Heart right ventricle (tissue), 16 donors: ENCODE data around the gene AUTS2. TPM values are rescaled to one million over a fixed set of nuclear protein-coding genes. Genes with fewer than 3 reads are reported as not detected.
"Not testable (repeated sequence)": the region's sequence is repeated elsewhere in the genome, so short reads cannot be mapped to it uniquely, and the experiment has no call there.

Experiments used
- ATAC-seq, 8 donors: fragments of 200-7000 bp; cut with Tn5 transposase; one replicate each; pipeline ENCODE4 v1.9.1; 2020; ENCODE audit warnings: mild to moderate bottlenecking in 8 of 8, moderate library complexity in 8 of 8, moderate number of reproducible peaks in 1 of 8
- DNase-seq, 2 donors: peaks; one replicate each; pipeline ENCODE4 v3.0.0-alpha.2; 2020
- H3K27ac ChIP-seq, 10 donors: fragments of 200-600 bp; sonication (generic) in 2 of 10; one replicate each; pipeline versions ENCODE4 v1.5.0 to v1.8.0; 2020 to 2022; ENCODE audit warnings: mild to moderate bottlenecking in 3 of 10
- H3K27me3 ChIP-seq, 7 donors: fragments of 200-600 bp; one replicate each; pipeline ENCODE4 v1.8.0; 2021 to 2022; ENCODE audit warnings: mild to moderate bottlenecking in 2 of 7
- H3K36me3 ChIP-seq, 9 donors: fragments of 200-600 bp; sonication (generic) in 1 of 9; one replicate each; pipeline versions ENCODE4 v1.5.0 to v1.8.0; 2020 to 2022; ENCODE audit warnings: mild to moderate bottlenecking in 2 of 9
- H3K4me1 ChIP-seq, 9 donors: fragments of 200-600 bp; sonication (generic) in 1 of 9; one replicate each; pipeline versions ENCODE4 v1.5.0 to v1.8.0; 2020 to 2022; ENCODE audit warnings: mild to moderate bottlenecking in 4 of 9
- H3K4me3 ChIP-seq, 10 donors: fragments of 200-600 bp; sonication (generic) in 2 of 10; one replicate each; pipeline versions ENCODE4 v1.5.0 to v1.8.0; 2020 to 2022; ENCODE audit warnings: mild to moderate bottlenecking in 7 of 10, moderate library complexity in 2 of 10
- H3K9me3 ChIP-seq, 11 donors: fragments of 200-600 bp in 10 of 11; sonication (generic) in 2 of 11; one replicate each; pipeline versions ENCODE4 v1.5.0 to v1.8.0; 2013 to 2022; ENCODE audit warnings: mild to moderate bottlenecking in 2 of 11, control low read depth in 1 of 11, moderate library complexity in 1 of 11
- WGBS, 2 donors: extraction: QIAGEN DNeasy Blood & Tissue Kit; methylation state at CpG; one replicate each; pipeline ENCODE4 v1.1.7; 2013; ENCODE audit warnings: inconsistent platforms in 1 of 2; 5-methylcytosine and 5-hydroxymethylcytosine counted together
- intact Hi-C, 10 donors: fragments of 100-400 bp; cut with DNase I; formaldehyde crosslinking; loops; one replicate each; pipeline versions ENCODE4 v1.11.1 to v1.14.2; 2022
- polyA plus RNA-seq, 2 donors: library from polyadenylated mRNA; stranded (reverse); fragments of 200-250 nt; gene quantifications; one replicate each; pipeline ENCODE4 v1.2.3, GENCODE V29; 2013
- total RNA-seq, 10 donors: library from RNA; stranded (reverse); fragmentation: NEBNext Ultra II Directional in 3 of 10; extraction: Animal tissue kit (Norgen Biotek cat#: 25700) in 3 of 10; gene quantifications; one replicate each; pipeline versions ENCODE4 v1.2.1 to v1.2.4, GENCODE V29; 2021 to 2023
- TF ChIP-seq, protein P1 (sequence below), 9 donors: fragments of 200-600 bp; sonication (generic) in 2 of 9; IDR thresholded peaks; one replicate each; pipeline versions ENCODE4 v1.5.0 to v1.8.0; 2021 to 2022; ENCODE audit warnings: antibody characterized with exemption in 9 of 9, mild to moderate bottlenecking in 5 of 9, moderate library complexity in 1 of 9
- donor health status: Arrhythmogenic right ventricular cardiomyopathy.
- donor health status: ischemic (EF 13 %, LVEDD 7.1; RV severe dilation, severe dysfunction).
- donor health status: healthy with polysubstance abuse.
- donor health status: DM: no; HTN: yes; CAD: no.
- donor health status: DM: no; HTN: no; CAD: no.
- donor health status: ischemic (EF 25% LVEDD 6.9; RV normal size, moderate dysfunction).
- donor health status: ischemic (EF 25% LVEDD 5.7; RV mildly dilated, moderate dysfunction).
- donor health status: healthy.
- donor health status: DM: yes; HTN: yes; CAD: no.
- donor health status: Ischemic cardiomyopathy.
- donor health status: ischemic (EF 35%, LVEDD 5.7; RV mildly dilated, moderate dysfunction).
- donor health status: nonischemic (EF 11% LVEDD 7.7; RV severe dilation, severe dysfunction).
- donor health status: DM: yes; HTN: yes; CAD: no.
- donor health status: PGD.
- donor health status: ischemic (EF 29% LVEDD 5.4; RV normal size, mild dysfunction).
- donor health status: nonischemic (EF 23%, LVEDD 6.1; RV moderate dilation, normal function).

The AUTS2 gene
- total and polyA plus RNA-seq, 12 donors: 1.6 to 11.2 (median 7.3) TPM

DNA sequence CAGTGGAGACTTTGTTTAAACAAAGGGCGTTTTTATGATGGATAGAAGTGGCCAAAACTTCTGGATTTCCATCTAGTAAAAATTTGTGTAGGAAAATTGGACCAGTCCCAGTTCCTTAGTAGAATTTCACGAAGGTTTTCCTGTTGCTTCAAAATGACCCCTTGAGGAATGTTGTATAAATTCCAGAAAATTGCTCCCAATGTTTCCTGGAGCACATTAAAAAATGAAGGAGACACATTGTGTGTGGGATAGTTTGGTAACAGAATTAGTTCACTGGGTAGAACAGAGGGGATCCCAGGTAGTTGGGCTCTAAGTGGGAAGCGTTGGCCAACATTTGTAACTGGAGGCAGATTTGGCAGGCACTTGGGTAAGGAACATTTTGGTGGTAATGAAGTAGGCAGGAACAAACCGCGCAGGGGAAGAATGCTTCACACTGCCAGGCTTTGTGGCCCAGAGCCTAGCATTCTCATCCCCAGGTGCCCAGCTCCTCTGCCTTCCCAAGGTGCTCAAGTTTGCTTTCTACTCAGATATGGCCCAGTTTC, 758.6 kb downstream of the AUTS2 start:
- WGBS, 2 donors: 82% methylated on average over 5 of the region's 5 CpGs
- no peaks in the 10 kb centered on the region for H3K27me3 ChIP-seq
- ATAC-seq (no peak), DNase-seq (no peak)
- H3K36me3 ChIP-seq: no peaks in the 10 kb centered on the region
- no peak overlapping the region for H3K27ac ChIP-seq
- H3K4me3 ChIP-seq: no peak overlapping the region
- H3K4me1 ChIP-seq: peaks cover 0 to 9% (median 0%) of the 10 kb centered on the region in 9 donors
- intact Hi-C loops: loop anchor here in 1 of 10 donors (10.0 kb wide), 1 partner anchor 338 kb away; no protein-coding TSS in a partner anchor
- TF ChIP-seq, protein P1, sequence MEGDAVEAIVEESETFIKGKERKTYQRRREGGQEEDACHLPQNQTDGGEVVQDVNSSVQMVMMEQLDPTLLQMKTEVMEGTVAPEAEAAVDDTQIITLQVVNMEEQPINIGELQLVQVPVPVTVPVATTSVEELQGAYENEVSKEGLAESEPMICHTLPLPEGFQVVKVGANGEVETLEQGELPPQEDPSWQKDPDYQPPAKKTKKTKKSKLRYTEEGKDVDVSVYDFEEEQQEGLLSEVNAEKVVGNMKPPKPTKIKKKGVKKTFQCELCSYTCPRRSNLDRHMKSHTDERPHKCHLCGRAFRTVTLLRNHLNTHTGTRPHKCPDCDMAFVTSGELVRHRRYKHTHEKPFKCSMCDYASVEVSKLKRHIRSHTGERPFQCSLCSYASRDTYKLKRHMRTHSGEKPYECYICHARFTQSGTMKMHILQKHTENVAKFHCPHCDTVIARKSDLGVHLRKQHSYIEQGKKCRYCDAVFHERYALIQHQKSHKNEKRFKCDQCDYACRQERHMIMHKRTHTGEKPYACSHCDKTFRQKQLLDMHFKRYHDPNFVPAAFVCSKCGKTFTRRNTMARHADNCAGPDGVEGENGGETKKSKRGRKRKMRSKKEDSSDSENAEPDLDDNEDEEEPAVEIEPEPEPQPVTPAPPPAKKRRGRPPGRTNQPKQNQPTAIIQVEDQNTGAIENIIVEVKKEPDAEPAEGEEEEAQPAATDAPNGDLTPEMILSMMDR (IDR thresholded peaks at IDR 0.05): no peak
- H3K9me3 ChIP-seq: no peaks in the 10 kb centered on the region

DNA sequence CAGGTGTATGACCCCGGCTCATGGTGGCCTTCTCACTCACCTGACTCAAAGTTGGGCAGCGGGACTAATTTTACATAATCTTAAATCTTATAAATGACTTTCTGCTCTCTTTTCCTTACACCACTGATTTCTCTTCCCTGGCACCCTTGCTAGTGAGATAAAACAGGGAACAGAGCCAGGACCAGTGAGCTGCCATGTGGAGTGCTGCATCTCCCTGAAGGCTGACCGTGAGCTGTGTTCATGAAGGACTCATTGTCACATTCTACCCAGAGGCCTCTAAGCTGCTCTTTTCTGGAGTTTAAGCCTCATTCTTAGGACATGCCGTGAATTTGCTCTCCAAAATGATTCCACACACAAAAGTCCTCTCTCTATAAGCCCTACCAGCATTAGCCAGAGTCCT, 762.3 kb downstream of the AUTS2 start:
- intact Hi-C loops: no loop called here
- TF ChIP-seq, protein P1 (IDR thresholded peaks at IDR 0.05): no peak
- no peak overlapping the region for H3K4me3 ChIP-seq
- WGBS, 2 donors: 67 to 75% methylated on average over 4 of the region's 4 CpGs
- no peaks in the 10 kb centered on the region for H3K36me3 ChIP-seq
- H3K9me3 ChIP-seq: no peaks in the 10 kb centered on the region
- DNase-seq (peak in 1 of 2 donors; percentile 14), ATAC-seq (peak in 5 of 8 donors; percentile 61 to 82 (median 74))
- H3K27me3 ChIP-seq: no peaks in the 10 kb centered on the region
- H3K4me1 ChIP-seq: peaks cover 0 to 8% (median 0%) of the 10 kb centered on the region in 9 donors
- H3K27ac ChIP-seq: no peak overlapping the region

DNA sequence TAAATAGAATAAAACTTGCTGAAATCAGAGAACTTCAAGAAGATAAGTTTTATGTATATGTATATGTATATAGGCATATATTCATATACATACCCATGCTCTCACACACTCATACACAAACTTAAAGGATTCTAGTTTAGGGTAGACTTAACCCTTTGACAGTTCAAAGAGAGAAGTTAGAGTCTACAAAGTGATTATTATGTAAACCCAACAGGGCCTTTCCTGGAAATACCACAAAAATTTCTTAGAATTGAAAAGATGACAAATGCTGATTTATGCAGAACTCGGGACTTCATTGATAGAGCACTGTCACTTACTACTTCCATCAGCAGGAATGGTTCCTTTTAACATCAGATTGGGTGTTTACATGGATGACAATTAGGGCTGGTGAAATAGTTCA, 763.5 kb downstream of the AUTS2 start:
- DNase-seq: no peak
- ATAC-seq: no peak
- H3K4me1 ChIP-seq: peaks cover 0 to 8% (median 0%) of the 10 kb centered on the region in 9 donors
- H3K9me3 ChIP-seq: no peaks in the 10 kb centered on the region
- H3K27me3 ChIP-seq: no peaks in the 10 kb centered on the region
- no peak overlapping the region for H3K27ac ChIP-seq
- H3K4me3 ChIP-seq: no peak overlapping the region
- TF ChIP-seq, protein P1 (IDR thresholded peaks at IDR 0.05): no peak
- intact Hi-C loops: no loop called here
- 76 to 81% methylated on average over 1 of the region's 1 CpG for WGBS, 2 donors
- no peaks in the 10 kb centered on the region for H3K36me3 ChIP-seq

DNA sequence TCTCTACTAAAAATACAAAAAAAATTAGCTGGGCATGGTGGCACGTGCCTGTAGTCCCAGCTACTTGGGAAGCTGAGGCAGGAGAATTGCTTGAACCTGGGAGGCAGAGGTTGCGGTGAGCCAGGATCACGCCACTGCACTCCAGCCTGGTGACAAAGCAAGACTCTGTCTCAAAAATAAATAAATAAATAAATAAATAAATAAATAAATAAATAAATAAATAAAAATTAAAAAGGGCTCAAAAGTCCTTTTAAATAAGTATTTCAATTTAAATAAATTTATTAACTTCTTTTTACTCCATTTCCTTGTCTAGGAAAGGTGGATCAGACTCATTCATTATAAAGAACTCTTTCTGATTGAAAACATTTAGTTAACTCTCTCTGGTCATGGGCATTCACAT, 766.1 kb downstream of the AUTS2 start:
- H3K4me1 ChIP-seq: peaks cover 0 to 11% (median 0%) of the 10 kb centered on the region in 9 donors
- intact Hi-C loops, H3K27ac ChIP-seq, H3K9me3 ChIP-seq, ATAC-seq, H3K4me3 ChIP-seq, DNase-seq, H3K36me3 ChIP-seq, H3K27me3 ChIP-seq: not testable (repeated sequence)
- 98 to 99% methylated on average over 3 of the region's 3 CpGs for WGBS, 2 donors

DNA sequence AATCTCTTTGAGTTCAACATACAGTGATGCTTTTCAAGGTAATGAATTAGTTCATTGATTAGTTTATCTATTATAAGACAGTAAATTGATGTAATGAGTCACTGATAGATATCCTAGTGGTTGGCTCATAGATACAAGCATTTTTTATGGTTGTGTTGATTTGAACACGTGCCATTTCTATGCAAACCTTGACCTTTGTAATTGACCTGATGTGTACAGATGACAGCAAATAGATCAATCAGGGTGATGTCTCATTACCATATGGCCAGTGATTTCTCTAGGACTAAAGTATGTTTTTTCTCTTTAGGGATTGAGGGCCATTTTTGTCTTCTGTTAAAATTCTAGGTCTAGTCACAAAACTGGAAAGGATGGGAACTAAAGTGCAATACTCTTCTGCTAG, 773.4 kb downstream of the AUTS2 start:
- H3K27ac ChIP-seq: no peak overlapping the region
- intact Hi-C loops: no loop called here
- DNase-seq (no peak), ATAC-seq (no peak)
- no peaks in the 10 kb centered on the region for H3K27me3 ChIP-seq
- peaks cover 0 to 10% (median 4%) of the 10 kb centered on the region in 9 donors for H3K4me1 ChIP-seq
- no peaks in the 10 kb centered on the region for H3K36me3 ChIP-seq
- no peaks in the 10 kb centered on the region for H3K9me3 ChIP-seq
- TF ChIP-seq, protein P1 (IDR thresholded peaks at IDR 0.05): no peak
- 85 to 93% methylated on average over 1 of the region's 1 CpG for WGBS, 2 donors
- no peak overlapping the region for H3K4me3 ChIP-seq
